Inflammatory macrophage (primary cell): ENCODE data around the gene CCT3.
A peak's percentile ranks its signal among the peaks of the same experiment; 100 is the strongest.

Experiments
- DNase-seq, 2 donors: peaks; one replicate each; pipeline ENCODE4 v3.0.0-alpha.2; 2020 to 2022

CCT3 gene

GRCh38 chr1:156320560-156320959 lies 17.5 kb downstream of the CCT3 start:
- no peak for DNase-seq

DNA sequence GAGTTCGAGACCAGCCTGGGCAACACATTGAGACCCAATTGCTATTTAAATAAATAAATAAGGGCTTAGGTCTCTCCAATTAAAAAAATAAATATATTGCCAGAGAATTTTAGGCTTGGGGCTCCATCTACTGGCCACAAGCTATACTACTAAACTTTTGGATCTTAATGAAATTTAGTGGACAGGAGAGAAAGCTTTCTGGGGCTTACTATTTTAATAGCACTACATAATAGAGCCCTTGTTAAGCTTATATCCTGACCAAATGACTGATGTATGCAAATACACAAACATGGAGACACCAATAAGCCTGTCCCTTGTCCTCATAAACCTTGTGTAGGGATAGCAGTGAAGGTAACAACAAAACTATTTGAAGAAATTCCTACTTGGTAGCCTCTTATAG lies 18.4 kb downstream of the CCT3 start:
- peak; percentile 39 to 54 for DNase-seq

DNA sequence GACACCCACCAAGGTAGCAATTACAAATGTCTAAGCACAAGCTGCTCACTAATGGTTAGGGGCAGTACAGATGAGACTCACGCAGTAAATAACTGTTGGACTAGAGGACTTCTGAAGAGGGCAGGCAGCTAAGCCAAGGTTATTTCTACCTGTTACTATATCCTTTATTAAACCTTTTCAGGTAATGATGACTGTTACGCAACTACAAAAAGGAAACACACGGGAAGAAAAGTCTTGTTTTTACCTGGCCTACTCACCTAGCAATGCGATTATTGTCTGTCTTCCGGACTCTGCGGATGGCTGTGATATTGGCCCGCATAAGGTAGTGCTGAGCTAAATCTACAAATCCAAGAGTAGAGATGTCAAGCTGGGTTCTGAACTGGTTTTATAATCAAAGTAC lies 21.2 kb downstream of the CCT3 start:
- DNase-seq, result no peak

DNA sequence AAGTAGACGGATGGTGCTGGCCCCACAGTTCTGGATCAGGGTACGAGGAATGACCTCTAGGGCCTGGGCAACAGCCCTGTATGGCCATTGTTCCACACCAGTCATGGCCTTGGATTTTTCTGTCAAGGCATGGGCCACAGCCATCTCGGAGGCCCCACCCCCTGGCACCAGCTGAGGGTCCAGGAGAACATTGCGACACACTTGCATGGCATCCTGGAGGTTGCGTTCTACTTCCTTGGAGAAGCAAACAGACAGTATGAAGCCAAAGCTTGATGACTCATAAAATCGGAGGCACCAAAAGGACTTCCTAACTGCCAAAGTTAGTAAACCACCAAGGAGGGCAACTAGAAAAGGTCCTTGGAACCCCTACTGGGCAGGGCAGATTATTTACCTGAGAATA lies 27.1 kb downstream of the CCT3 start:
- DNase-seq, result no peak

GRCh38 chr1:156308078-156308477 lies 30.0 kb downstream of the CCT3 start:
- DNase-seq, result no peak

DNA sequence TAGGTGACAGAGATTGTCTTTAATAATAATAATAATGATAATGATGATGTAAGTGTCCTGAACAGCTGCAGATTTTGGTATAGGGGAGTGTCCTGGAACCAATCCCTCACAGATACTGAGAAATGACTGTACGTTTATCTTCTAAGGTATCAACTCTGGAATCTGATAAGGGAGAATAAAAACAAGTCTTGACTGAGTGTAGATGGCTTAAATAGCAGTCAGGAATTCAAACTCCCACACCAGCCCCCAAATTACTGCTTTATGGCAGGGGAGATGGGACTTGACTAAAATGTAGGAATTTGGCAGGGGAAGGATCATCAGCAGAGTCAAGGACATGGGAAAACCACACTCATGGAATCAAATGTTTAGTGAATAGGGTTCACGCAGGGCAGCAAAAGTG lies 32.9 kb downstream of the CCT3 start:
- DNase-seq, result no peak

DNA sequence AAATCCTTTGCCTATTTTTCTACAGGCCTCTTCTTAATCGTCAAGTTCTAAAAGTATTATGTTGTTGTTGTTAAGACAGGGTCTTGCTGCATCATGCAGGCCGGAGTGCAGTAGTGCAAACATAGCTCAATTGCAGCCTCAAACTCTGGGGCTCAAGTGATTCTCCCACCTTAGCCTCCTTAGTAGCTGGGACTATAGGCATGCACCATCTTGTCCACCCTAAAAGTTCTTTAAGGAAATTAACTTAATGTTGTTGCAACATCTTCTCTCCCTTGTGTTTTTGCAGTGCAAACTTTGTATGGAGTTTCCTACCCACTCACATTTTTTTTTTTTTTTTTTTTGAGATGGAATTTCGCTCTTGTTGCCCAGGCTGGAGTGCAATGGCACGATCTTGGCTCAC lies 34.9 kb downstream of the CCT3 start:
- no peak for DNase-seq

DNA sequence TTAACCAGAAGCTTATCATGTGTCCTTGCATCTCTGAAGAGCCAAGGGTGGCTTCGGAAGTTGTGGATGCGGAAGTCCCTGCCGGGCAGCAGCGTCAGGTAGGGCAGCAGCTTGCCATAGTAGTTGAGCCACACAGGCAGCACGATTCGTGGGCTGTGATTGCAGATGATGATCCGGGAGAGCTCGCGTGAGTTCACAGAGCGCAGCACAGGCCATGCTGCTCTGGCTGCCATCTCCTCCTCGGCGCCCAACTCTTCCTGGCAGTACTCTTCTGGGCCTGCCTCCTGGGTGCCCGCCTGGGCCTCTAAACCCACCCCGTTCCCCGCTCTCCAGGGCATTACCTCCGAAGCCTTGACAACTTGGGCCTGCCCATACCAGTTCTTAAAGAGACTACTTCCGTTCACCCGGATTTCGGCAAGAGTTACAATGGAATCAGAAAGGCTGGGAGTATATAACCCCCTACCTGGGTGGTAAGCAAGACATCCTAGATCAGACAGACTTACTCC lies 39.2 kb downstream of the CCT3 start, which contains the start of gene VHLL:
Gene VHLL (minus strand): TSS at position 456 of the 506 bp plus-strand sequence. CDS start 118 bp downstream, at position 338.
- DNase-seq, result no peak

DNA sequence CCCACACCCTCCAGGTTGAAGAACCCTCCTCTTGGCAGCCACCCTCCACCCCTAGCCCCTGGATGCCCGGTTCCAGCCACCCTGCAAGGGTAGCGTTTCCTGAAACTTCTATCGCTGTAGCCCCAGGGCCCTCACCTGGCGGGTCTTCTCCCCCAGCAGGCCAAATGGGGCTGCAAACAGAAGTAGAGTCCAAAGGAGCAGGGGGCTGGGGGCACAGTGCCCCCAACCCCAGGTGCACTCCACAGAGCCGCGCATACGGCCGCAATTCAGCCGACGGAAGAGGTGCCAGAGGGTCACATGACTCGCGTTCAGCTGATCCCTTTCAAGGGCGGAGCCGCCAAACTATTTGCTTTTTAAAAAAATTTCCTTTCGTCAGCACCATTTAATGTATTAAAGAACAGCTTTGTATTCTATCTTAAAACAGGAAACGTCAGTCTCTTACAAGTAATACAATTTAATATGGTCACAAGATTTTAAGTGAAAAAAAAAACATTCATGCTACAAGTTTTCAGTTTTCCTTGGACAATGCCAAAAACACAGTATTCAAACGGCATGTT lies 42.6 kb downstream of the CCT3 start, which contains the start of gene GLMP:
Gene GLMP (minus strand): TSS at position 289 of the 557 bp plus-strand sequence. CDS start 34 bp downstream, at position 255.
- DNase-seq, result peak; percentile 61 to 70

- DNase-seq, result no peak
These were observed 44.2 kb downstream of the CCT3 start for GRCh38 chr1:156293895-156294294.

- DNase-seq, result no peak
These were observed 45.0 kb downstream of the CCT3 start for GRCh38 chr1:156293098-156293434.

- peak; percentile 73 to 77 for DNase-seq
These were observed 46.6 kb downstream of the CCT3 start for GRCh38 chr1:156291226-156292061.

DNA sequence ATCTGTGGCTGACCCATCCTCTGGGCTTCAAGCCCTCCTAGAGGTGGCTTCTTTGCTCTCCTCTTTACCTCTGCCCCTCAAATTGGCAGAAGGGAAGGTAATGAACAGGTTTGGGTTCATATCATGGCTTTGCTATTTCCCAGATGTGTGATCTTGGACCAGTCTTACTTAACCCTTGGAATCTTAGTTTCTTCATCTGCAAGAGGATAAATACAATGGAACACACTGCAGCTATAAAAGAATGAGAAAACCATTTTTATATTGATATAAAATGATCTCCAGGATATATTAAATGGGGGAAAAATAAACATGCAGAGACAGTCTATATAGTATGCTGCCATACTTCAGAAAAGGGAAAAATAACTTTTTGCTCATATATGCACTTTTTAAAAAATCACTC lies 48.2 kb downstream of the CCT3 start:
- DNase-seq, result no peak

DNA sequence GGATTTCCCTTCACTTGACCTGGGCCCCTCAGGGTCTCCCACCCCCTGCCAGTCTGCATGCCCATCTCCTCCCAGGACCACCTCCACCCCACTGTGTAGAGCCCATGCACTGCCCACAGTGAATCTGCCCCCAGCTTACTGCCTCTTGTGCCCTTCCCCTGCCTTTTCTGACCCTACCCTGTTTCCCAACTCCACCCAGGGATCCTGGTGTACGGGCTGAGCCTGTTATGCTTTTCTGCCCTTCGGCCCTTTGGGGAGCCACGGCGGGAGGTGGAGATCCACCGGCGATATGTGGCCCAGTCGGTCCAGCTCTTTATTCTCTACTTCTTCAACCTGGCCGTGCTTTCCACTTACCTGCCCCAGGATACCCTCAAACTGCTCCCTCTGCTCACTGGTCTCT lies 52.0 kb downstream of the CCT3 start:
- no peak for DNase-seq

DNA sequence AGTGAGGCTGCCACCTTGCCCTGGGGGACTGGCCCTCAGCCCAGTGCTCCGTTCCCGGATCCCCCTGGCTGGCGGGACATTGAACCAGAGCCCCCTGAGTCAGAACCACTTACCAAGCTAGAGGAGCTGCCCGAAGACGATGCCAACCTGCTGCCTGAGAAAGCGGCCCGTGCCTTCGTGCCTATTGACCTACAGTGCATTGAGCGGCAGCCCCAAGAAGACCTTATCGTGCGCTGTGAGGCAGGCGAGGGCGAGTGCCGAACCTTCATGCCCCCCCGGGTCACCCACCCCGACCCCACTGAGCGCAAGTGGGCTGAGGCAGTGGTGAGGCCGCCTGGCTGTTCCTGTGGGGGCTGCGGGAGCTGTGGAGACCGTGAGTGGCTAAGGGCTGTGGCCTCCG lies 52.7 kb downstream of the CCT3 start:
- no peak for DNase-seq

GRCh38 chr1:156284757-156285156 lies 53.3 kb downstream of the CCT3 start:
- peak; percentile 38 to 51 for DNase-seq

DNA sequence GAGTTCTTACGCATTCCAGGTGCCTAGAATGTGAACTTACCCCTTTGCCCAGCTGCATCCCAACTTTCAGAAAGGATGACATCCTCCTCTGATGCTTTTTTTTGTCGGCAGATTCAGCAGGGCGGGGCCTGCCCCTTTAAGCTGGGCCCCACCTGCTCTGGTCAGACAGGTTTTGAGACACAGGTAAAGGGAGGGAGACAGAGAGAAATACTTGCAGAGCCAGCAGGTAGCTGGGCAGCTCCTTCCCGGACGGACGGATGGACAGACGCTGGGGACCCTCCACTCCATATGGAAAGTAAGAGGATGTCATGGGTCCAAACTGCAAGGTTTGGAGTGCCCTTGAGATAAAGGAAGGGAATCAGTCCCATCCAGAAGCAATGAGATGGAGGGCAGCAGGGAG lies 54.0 kb downstream of the CCT3 start, which contains the start of gene TMEM79:
Gene TMEM79 (plus strand): TSS at position 214 of the 400 bp plus-strand sequence. CDS start 902 bp downstream, outside the sequence.
- DNase-seq, result no peak

GRCh38 chr1:156283521-156283920 lies 54.6 kb downstream of the CCT3 start:
- DNase-seq, result peak; percentile 18 to 45

DNA sequence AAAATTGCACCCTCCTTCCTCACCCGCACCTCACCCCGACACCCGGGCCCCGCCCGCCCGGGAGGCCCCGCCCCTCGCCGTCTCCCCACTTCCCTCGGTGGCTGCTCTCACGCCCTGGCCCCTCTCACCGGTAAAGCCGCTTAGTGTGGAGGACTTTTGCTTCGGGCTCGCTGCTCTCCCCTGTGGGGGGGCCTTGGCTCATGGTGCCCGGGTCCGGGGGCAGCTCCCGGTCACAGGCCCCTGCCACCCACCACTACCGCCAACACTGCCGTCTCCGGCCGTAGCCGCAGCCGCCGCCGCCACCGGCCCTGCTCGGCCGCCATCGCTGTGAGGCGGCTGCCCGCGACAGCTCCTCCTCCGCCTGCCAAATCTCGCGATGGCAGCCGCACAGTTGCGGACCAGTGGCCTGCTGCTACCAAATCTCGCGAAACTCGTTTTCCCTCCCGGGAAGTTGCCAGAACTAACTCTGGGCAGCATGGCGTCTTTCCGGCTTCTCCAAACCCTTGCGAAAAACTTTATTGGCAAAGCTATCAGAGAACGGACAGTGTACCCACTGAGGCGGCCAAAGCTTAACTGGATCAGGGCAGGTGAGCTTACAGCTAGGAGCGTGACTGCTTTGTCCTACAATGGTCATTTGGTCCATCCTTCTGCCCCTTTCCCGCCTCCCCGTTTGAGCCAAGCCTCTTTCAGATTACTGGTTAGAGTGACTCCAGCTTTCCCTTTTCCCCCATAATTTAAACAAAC lies 55.4 kb downstream of the CCT3 start, which contains the start of gene SMG5:
Gene SMG5 (minus strand): TSS at position 347 of the 744 bp plus-strand sequence. CDS start 145 bp downstream, at position 202.
- DNase-seq, result peak; percentile 99

GRCh38 chr1:156281693-156282478 lies 56.2 kb downstream of the CCT3 start:
- DNase-seq, result peak; percentile 70 to 86

DNA sequence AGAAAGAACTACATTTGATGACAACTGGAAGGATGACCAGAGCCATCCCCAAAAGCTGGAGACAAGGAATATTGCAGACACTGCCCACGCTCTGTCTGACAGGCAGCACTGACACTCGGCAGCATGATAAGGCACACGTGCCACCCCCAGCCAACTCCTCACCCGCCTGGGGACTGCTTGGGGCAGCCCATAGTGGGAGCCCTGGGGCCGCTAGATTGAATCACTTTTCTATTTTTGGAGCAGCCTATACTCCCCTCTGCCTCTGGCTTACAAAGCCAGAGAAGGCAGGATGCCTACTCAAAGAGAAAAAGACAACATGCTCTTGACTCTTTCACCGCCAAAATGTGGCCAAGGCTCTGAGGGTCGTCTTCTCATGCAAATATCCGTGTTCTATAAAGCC lies 56.8 kb downstream of the CCT3 start:
- DNase-seq, result peak; percentile 61 to 80

DNA sequence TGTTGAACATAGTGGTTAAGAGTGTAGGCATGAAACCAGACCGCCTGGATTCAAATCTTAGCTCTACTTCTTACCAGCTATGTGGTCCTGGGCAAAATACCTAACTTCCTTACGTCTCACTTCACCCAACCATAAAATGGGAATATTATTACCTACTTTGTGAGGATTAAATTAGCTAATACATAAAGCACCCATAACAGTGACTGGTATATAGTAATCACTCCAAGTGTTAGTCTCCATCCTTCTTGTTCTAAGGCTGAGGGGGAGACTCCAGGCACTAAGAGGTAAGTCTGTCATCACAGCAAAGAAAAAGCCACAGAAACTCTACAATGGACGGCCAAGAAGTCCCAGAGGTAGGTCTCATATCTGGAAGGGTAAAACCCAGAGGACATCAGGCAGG lies 58.3 kb downstream of the CCT3 start:
- no peak for DNase-seq
